Breast epithelium (tissue), 3 donors: ENCODE results near the gene ELMO3.

Experiments
- POLR2A ChIP-seq: fragments of 450-650 bp; IDR thresholded peaks from one replicate; pipeline ENCODE4 v1.6.1; 2016; ENCODE audit warnings: antibody characterized with exemption, mild to moderate bottlenecking, moderate library complexity
- TF ChIP-seq, protein P1 (sequence below), 3 donors: fragments of 450-650 bp; IDR thresholded peaks; one replicate each; pipeline ENCODE4 v1.5.1; 2016 to 2017; ENCODE audit warnings: antibody characterized with exemption in 3 of 3, mild to moderate bottlenecking in 3 of 3, moderate library complexity in 3 of 3

DNA sequence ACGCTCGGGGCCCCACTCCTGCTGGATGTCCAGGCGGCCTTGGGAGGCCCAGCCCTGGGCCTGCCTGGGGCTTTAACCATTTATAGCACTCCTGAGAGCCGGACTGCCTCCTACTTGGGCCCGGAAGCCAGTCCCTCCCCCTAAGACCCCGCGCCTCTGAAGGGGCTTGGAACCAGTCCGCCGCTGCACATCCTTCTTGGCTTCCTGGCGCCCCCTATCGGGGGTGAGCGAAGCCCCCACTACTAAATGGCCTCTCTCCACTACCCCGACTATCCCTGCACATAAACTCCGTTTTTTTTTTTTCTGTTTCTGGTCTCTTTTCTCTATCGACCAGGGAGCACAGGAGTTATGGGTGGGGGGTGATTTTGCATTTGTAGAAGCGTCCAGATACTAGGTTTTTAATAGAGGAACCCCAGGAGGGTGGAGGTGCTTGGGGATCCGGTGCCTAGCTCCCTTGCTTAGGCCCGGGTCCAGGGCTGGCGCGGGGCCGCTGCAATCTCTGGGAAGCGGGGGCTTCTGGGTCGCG lies 29.2 kb upstream of the ELMO3 start:
- TF ChIP-seq, protein P1, sequence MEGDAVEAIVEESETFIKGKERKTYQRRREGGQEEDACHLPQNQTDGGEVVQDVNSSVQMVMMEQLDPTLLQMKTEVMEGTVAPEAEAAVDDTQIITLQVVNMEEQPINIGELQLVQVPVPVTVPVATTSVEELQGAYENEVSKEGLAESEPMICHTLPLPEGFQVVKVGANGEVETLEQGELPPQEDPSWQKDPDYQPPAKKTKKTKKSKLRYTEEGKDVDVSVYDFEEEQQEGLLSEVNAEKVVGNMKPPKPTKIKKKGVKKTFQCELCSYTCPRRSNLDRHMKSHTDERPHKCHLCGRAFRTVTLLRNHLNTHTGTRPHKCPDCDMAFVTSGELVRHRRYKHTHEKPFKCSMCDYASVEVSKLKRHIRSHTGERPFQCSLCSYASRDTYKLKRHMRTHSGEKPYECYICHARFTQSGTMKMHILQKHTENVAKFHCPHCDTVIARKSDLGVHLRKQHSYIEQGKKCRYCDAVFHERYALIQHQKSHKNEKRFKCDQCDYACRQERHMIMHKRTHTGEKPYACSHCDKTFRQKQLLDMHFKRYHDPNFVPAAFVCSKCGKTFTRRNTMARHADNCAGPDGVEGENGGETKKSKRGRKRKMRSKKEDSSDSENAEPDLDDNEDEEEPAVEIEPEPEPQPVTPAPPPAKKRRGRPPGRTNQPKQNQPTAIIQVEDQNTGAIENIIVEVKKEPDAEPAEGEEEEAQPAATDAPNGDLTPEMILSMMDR (IDR thresholded peaks at IDR 0.05), result peak in 1 of 3 donors; percentile 15
- TF ChIP-seq POLR2A, result no peak
